ENCODE data around the gene IKZF1. TPM values are rescaled to one million over a fixed set of nuclear protein-coding genes. Genes with fewer than 3 reads are reported as not detected.
"Not testable (repeated sequence)": the region's sequence is repeated elsewhere in the genome, so short reads cannot be mapped to it uniquely, and the experiment has no call there.

The IKZF1 gene
- polyA plus RNA-seq, 1 donor, result 1.4 TPM

- no peak for DNase-seq (ENCODE audit: low read depth)
These were observed 30.0 kb downstream of the IKZF1 start for GRCh38 chr7:50334341-50334994.

- no peak for DNase-seq (ENCODE audit: low read depth)
These were observed 30.8 kb downstream of the IKZF1 start for GRCh38 chr7:50335230-50335794.

GRCh38 chr7:50335795-50336754, 31.6 kb downstream of the IKZF1 start:
- DNase-seq (ENCODE audit: low read depth), result no peak

GRCh38 chr7:50336894-50337703, 32.6 kb downstream of the IKZF1 start:
- no peak for DNase-seq (ENCODE audit: low read depth)

GRCh38 chr7:50339472-50339871, 35.0 kb downstream of the IKZF1 start:
- DNase-seq (ENCODE audit: low read depth), result not testable (repeated sequence)

- no peak for DNase-seq (ENCODE audit: low read depth)
These were observed 35.5 kb downstream of the IKZF1 start for GRCh38 chr7:50339990-50340500.

GRCh38 chr7:50341724-50342123, 37.2 kb downstream of the IKZF1 start:
- DNase-seq (ENCODE audit: low read depth), result no peak

- DNase-seq (ENCODE audit: low read depth), result no peak
These were observed 38.1 kb downstream of the IKZF1 start for GRCh38 chr7:50342616-50343114.

- DNase-seq (ENCODE audit: low read depth), result no peak
These were observed 42.3 kb downstream of the IKZF1 start for GRCh38 chr7:50346545-50347497.

- no peak for DNase-seq (ENCODE audit: low read depth)
These were observed 43.2 kb downstream of the IKZF1 start for GRCh38 chr7:50347693-50348092.

GRCh38 chr7:50348469-50349162, 44.1 kb downstream of the IKZF1 start:
- DNase-seq (ENCODE audit: low read depth), result no peak

GRCh38 chr7:50349399-50349798, 44.9 kb downstream of the IKZF1 start:
- DNase-seq (ENCODE audit: low read depth), result no peak

- DNase-seq (ENCODE audit: low read depth), result no peak
These were observed 45.7 kb downstream of the IKZF1 start for GRCh38 chr7:50349963-50350944.

- no peak for DNase-seq (ENCODE audit: low read depth)
These were observed 46.8 kb downstream of the IKZF1 start for GRCh38 chr7:50351267-50351666.

- no peak for DNase-seq (ENCODE audit: low read depth)
These were observed 47.8 kb downstream of the IKZF1 start for GRCh38 chr7:50352282-50352681.

- no peak for DNase-seq (ENCODE audit: low read depth)
These were observed 48.2 kb downstream of the IKZF1 start for GRCh38 chr7:50352751-50353150.

GRCh38 chr7:50353201-50353600, 48.7 kb downstream of the IKZF1 start:
- no peak for DNase-seq (ENCODE audit: low read depth)

GRCh38 chr7:50353894-50354595, 49.5 kb downstream of the IKZF1 start:
- DNase-seq (ENCODE audit: low read depth), result no peak

Measured in forelimb muscle (tissue), 1 donor.